ENCODE results near the gene GLIS1.

DNA sequence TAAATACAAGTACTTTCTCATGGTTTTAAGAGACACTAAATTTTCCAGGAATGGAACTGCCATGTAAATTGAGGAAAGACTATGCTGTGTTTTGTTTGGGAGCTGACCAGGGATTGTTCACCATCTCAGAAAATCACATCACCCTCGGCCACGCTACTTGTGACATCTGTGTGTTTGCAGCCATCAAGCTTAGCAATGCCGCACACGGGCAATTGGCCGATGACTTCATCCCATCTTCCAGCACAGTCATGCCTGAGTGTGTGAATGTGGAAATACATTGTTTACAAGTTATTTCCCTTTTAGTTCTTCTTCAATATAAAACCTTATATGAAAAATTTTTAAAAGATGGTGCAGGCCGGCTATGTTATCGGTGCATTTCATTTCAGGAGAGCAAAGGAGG lies 121.6 kb downstream of the GLIS1 start:
- TF ChIP-seq, protein P1, sequence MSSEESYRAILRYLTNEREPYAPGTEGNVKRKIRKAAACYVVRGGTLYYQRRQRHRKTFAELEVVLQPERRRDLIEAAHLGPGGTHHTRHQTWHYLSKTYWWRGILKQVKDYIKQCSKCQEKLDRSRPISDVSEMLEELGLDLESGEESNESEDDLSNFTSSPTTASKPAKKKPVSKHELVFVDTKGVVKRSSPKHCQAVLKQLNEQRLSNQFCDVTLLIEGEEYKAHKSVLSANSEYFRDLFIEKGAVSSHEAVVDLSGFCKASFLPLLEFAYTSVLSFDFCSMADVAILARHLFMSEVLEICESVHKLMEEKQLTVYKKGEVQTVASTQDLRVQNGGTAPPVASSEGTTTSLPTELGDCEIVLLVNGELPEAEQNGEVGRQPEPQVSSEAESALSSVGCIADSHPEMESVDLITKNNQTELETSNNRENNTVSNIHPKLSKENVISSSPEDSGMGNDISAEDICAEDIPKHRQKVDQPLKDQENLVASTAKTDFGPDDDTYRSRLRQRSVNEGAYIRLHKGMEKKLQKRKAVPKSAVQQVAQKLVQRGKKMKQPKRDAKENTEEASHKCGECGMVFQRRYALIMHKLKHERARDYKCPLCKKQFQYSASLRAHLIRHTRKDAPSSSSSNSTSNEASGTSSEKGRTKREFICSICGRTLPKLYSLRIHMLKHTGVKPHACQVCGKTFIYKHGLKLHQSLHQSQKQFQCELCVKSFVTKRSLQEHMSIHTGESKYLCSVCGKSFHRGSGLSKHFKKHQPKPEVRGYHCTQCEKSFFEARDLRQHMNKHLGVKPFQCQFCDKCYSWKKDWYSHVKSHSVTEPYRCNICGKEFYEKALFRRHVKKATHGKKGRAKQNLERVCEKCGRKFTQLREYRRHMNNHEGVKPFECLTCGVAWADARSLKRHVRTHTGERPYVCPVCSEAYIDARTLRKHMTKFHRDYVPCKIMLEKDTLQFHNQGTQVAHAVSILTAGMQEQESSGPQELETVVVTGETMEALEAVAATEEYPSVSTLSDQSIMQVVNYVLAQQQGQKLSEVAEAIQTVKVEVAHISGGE (CRISPR knock-in tag; IDR thresholded peaks at IDR 0.05) = no peak
- TF ChIP-seq SPI1 (IDR thresholded peaks at IDR 0.05; ENCODE audit: borderline replicate concordance, insufficient read depth, low read depth, low read length) (no peak), TAF1 (IDR thresholded peaks at IDR 0.05; ENCODE audit: borderline replicate concordance, low read depth, low read length) (no peak), SIN3A (IDR thresholded peaks at IDR 0.05; ENCODE audit: low read depth, low read length) (no peak), RAD21 (IDR thresholded peaks at IDR 0.05; ENCODE audit: insufficient read depth, low read depth, low read length) (no peak), NFYB (IDR thresholded peaks at IDR 0.05; ENCODE audit: insufficient read depth, low read depth, low read length) (no peak), CHD4 (IDR thresholded peaks at IDR 0.05) (no peak), JUND (IDR thresholded peaks at IDR 0.05; ENCODE audit: low read depth, low read length) (no peak), POLR2A (IDR thresholded peaks at IDR 0.05; ENCODE audit: low read depth, low read length) (no peak), POLR2AphosphoS5 (IDR thresholded peaks at IDR 0.05; ENCODE audit: low read length) (no peak), SMAD1 (IDR thresholded peaks at IDR 0.05; ENCODE audit: low read depth, partially characterized antibody) (no peak)
- TF ChIP-seq, protein P2, sequence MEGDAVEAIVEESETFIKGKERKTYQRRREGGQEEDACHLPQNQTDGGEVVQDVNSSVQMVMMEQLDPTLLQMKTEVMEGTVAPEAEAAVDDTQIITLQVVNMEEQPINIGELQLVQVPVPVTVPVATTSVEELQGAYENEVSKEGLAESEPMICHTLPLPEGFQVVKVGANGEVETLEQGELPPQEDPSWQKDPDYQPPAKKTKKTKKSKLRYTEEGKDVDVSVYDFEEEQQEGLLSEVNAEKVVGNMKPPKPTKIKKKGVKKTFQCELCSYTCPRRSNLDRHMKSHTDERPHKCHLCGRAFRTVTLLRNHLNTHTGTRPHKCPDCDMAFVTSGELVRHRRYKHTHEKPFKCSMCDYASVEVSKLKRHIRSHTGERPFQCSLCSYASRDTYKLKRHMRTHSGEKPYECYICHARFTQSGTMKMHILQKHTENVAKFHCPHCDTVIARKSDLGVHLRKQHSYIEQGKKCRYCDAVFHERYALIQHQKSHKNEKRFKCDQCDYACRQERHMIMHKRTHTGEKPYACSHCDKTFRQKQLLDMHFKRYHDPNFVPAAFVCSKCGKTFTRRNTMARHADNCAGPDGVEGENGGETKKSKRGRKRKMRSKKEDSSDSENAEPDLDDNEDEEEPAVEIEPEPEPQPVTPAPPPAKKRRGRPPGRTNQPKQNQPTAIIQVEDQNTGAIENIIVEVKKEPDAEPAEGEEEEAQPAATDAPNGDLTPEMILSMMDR (IDR thresholded peaks at IDR 0.05 in 2 of 3, conservative IDR thresholded peaks at IDR 0.05 in 1 of 3; ENCODE audit: control insufficient read depth in 2 of 3, extremely low read depth in 1 of 3, insufficient read depth in 1 of 3, low read depth in 3 of 3, low read length in 3 of 3) = no peak

Data from GM12878 (cell line).